ENCODE data around the gene TULP4. TPM values are rescaled to one million over a fixed set of nuclear protein-coding genes. Genes with fewer than 3 reads are reported as not detected.

The TULP4 gene
- total RNA-seq, 1 donor from 2014 or later, result 252 TPM

DNA sequence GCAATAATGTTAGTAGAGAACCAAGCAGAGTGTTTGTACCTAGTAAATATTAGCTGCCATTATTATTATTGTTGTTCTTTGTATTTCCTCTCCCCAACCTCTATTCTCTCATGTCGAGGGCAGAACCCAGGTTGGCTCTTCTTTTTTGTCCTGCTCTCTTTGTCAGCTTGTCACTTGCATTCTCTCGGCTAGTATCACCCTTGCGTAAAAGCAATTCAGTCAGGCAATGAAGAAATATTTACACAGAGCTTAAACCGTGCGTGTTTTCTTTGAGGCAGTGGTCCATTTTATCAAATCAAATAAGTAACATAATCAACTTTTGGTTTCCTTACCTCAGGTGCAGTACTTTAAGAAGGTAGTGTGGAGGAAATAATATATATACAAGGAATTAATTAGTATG lies 83.9 kb downstream of the TULP4 start:
- Histone ChIP-seq H3K9me3 (ENCODE audit: low read depth) (peaks cover 6% of the 10 kb centered on the region), H3K9ac (no peak overlapping the region), H3K79me2 (ENCODE audit: low read depth) (peaks cover 27% of the 10 kb centered on the region), H3K27ac (no peak overlapping the region), H3K27me3 (no peaks in the 10 kb centered on the region), H3F3A (ENCODE audit: low read depth) (no peaks in the 10 kb centered on the region), H3K4me3 (no peak overlapping the region), H2AFZ (replicated peaks) (no peak overlapping the region), H3K36me3 (no peaks in the 10 kb centered on the region), H4K20me1 (ENCODE audit: low read depth) (peaks cover 14% of the 10 kb centered on the region), H3K4me2 (no peak overlapping the region), H3K4me1 (peaks cover 14% of the 10 kb centered on the region)
- DNase-seq (ENCODE audit: low spot score), result no peak
- TF ChIP-seq, protein P1, sequence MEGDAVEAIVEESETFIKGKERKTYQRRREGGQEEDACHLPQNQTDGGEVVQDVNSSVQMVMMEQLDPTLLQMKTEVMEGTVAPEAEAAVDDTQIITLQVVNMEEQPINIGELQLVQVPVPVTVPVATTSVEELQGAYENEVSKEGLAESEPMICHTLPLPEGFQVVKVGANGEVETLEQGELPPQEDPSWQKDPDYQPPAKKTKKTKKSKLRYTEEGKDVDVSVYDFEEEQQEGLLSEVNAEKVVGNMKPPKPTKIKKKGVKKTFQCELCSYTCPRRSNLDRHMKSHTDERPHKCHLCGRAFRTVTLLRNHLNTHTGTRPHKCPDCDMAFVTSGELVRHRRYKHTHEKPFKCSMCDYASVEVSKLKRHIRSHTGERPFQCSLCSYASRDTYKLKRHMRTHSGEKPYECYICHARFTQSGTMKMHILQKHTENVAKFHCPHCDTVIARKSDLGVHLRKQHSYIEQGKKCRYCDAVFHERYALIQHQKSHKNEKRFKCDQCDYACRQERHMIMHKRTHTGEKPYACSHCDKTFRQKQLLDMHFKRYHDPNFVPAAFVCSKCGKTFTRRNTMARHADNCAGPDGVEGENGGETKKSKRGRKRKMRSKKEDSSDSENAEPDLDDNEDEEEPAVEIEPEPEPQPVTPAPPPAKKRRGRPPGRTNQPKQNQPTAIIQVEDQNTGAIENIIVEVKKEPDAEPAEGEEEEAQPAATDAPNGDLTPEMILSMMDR (IDR thresholded peaks at IDR 0.05), result no peak
- TF ChIP-seq EZH2phosphoT487 (IDR thresholded peaks at IDR 0.05) (no peak), EZH2 (IDR thresholded peaks at IDR 0.05) (no peak)
- peaks cover 32% of the 10 kb centered on the region for H3K9me3 Mint-ChIP-seq
- H3K4me1 Mint-ChIP-seq, result no peaks in the 10 kb centered on the region
- no peaks in the 10 kb centered on the region for H3K27me3 Mint-ChIP-seq (ENCODE audit: insufficient read depth, low read depth)
- no peak overlapping the region for H3K27ac Mint-ChIP-seq
- peaks cover 24% of the 10 kb centered on the region for H3K36me3 Mint-ChIP-seq
- H3K4me3 Mint-ChIP-seq, result no peak overlapping the region

DNA sequence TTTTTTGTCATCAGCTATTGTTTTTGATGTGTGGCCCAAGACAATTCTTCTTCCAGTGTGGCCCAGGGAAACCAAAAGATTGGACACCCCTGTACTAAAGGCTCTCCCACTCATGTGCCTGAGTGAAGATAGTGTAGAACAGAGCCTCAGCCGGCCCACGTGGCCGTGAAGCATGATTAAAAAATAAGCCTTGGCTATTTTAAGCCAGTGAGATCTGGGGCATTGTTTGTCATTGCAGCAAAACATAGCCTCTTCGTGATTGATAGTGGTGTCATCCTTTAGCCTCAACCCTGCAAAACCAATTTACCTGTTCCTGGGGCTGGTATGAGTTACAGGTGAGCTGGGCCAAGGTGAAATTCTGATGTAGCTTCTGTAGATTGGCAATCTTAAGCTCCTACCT lies 85.3 kb downstream of the TULP4 start:
- H3K27me3 ChIP-seq, result no peaks in the 10 kb centered on the region
- TF ChIP-seq EZH2 (IDR thresholded peaks at IDR 0.05), result no peak
- TF ChIP-seq, protein P1 (IDR thresholded peaks at IDR 0.05), result no peak
- no peak for TF ChIP-seq EZH2phosphoT487 (IDR thresholded peaks at IDR 0.05)
- Mint-ChIP-seq H3K9me3 (peaks cover 20% of the 10 kb centered on the region), H3K4me3 (no peak overlapping the region), H3K36me3 (peaks cover 16% of the 10 kb centered on the region), H3K27ac (no peak overlapping the region), H3K27me3 (ENCODE audit: insufficient read depth, low read depth) (no peaks in the 10 kb centered on the region), H3K4me1 (no peaks in the 10 kb centered on the region)
- H3K79me2 ChIP-seq (ENCODE audit: low read depth), result peaks cover 26% of the 10 kb centered on the region
- H2AFZ ChIP-seq (replicated peaks), result no peak overlapping the region
- peaks cover 6% of the 10 kb centered on the region for H3K9me3 ChIP-seq (ENCODE audit: low read depth)
- no peak overlapping the region for H3K9ac ChIP-seq
- H3K27ac ChIP-seq, result no peak overlapping the region
- H3F3A ChIP-seq (ENCODE audit: low read depth), result no peaks in the 10 kb centered on the region
- H3K4me1 ChIP-seq, result peaks cover 14% of the 10 kb centered on the region
- peaks cover 14% of the 10 kb centered on the region for H4K20me1 ChIP-seq (ENCODE audit: low read depth)
- H3K36me3 ChIP-seq, result no peaks in the 10 kb centered on the region
- DNase-seq (ENCODE audit: low spot score), result no peak
- H3K4me2 ChIP-seq, result no peak overlapping the region
- H3K4me3 ChIP-seq, result no peak overlapping the region

DNA sequence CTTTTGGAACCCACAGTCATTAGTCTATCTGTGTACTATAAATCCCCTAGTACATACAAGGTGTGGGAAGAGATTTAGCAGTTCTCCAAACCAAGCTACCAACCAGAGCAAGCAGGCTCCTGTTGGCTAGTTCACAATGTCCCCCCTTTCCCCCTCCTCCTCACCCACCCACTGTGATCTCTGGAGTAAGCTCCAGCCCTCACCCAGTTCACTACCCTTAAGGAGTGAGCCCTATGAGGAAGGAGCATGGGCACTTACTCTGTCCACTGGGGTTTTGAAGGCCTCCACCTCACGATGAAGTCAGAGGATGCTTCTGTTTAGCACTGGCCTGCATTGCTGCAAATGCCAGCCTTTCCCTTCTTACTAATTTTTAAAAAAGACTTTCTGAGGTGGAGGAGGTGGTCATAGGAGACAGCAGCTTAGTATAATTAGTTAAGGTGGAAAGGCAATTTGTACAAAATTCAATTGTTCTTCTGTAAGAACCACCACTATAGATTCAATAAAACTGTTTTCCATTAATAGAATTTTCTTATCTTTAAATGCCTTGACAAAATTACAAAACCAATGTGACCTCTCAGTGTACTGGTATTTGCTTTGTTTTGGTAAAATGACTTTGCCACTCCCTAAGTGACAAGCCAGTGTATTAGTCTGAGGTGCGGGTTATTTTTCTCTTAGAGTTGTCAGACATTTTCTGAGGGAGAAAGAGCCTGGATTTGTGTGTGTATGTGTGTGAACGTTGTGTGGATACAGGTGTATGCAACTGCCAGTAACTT lies 86.2 kb downstream of the TULP4 start:
- Mint-ChIP-seq H3K4me1 (no peaks in the 10 kb centered on the region), H3K4me3 (no peak overlapping the region), H3K27me3 (ENCODE audit: insufficient read depth, low read depth) (no peaks in the 10 kb centered on the region), H3K27ac (no peak overlapping the region), H3K36me3 (peaks cover 12% of the 10 kb centered on the region), H3K9me3 (peaks cover 14% of the 10 kb centered on the region)
- no peak overlapping the region for H3K9ac ChIP-seq
- no peaks in the 10 kb centered on the region for H3F3A ChIP-seq (ENCODE audit: low read depth)
- peaks cover 14% of the 10 kb centered on the region for H4K20me1 ChIP-seq (ENCODE audit: low read depth)
- no peak overlapping the region for H3K4me2 ChIP-seq
- H2AFZ ChIP-seq (replicated peaks), result no peak overlapping the region
- peaks cover 14% of the 10 kb centered on the region for H3K4me1 ChIP-seq
- H3K36me3 ChIP-seq, result no peaks in the 10 kb centered on the region
- no peaks in the 10 kb centered on the region for H3K27me3 ChIP-seq
- H3K79me2 ChIP-seq (ENCODE audit: low read depth), result peaks cover 26% of the 10 kb centered on the region
- DNase-seq (ENCODE audit: low spot score), result no peak
- TF ChIP-seq EZH2phosphoT487 (IDR thresholded peaks at IDR 0.05) (no peak), EZH2 (IDR thresholded peaks at IDR 0.05) (no peak)
- TF ChIP-seq, protein P1 (IDR thresholded peaks at IDR 0.05), result no peak
- H3K27ac ChIP-seq, result no peak overlapping the region
- no peak overlapping the region for H3K4me3 ChIP-seq
- peaks cover 6% of the 10 kb centered on the region for H3K9me3 ChIP-seq (ENCODE audit: low read depth)

Data from neural progenitor cell (in vitro differentiated cells).